ENCODE measurements around the gene KLHL25.

GRCh38 chr15:85757939-85758654, 36.6 kb downstream of the KLHL25 start:
- TF ChIP-seq CTCF (IDR thresholded peaks at IDR 0.05) (no peak), POLR2A (IDR thresholded peaks at IDR 0.05) (no peak)

Data from stomach (tissue), 4 donors.